HG03045 (cell line): ENCODE measurements around the gene PNMT.

Experiments
- ATAC-seq: cut with Tn5 transposase; IDR thresholded peaks from one replicate; pipeline ENCODE4 v1.9.1; 2021; ENCODE audit warnings: mild to moderate bottlenecking, moderate library complexity; ENCODE audit not compliant: unreplicated experiment

PNMT gene

DNA sequence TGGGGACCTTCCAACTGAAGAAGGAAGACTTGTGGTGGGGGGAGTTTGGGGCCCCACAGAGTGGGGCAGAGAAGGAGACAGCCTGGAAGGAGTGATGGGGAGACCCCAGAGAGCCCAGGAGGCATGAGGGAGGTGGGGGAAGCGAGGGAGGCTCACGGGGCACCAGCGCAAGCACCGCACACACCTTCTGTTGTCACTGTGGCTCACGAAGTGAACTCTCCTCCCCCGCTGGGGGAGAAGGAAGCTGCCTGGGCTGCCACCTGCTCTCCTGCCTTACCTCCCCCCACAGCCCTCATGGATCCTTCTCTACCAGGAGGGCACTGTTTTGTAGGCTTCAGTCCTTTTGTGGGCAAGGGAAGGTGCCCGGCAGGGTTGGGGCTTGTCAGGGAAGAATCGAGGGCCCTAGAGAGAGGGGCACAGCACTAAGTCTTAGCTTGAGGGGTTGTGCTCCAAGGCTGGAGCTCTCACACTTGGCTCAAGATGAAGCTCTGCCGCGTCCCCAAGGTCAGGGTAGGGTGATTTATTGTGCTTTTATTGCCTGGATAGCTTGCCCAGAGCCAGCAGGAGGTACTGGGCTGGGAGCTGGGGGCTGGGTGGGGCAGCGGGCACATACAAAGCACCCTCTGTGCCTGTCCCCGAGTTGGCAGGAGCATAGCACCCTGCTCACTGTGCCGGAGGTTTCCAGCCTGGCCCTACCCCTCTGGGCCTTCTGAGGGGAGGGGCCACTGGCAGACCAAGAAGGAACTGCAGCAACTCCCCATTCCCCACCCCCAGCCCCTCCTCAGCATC lies 35.9 kb upstream of the PNMT start:
- ATAC-seq = no peak

DNA sequence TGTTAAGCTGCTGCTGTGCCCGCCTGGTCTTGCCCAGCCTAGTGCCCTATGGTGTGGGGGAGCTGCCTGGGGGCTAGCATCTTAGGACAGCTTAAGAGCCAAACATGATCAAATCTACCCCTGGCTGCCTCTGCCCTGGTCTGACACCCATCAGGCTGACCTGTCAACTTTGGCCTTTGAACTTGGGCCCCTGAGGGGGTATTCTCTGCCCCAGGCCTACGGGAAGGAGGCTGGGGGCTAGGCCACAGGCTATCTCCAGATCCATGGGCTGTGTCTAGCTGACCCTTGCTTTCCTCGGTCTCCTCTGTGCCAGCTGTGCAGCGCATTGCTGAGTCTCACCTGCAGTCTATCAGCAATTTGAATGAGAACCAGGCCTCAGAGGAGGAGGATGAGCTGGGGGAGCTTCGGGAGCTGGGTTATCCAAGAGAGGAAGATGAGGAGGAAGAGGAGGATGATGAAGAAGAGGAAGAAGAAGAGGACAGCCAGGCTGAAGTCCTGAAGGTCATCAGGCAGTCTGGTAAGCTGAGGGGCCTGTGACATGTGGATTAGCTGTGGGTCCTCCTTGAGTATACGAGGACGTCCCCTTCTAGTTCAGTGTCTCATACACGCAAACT lies 34.6 kb upstream of the PNMT start:
- ATAC-seq = no peak

DNA sequence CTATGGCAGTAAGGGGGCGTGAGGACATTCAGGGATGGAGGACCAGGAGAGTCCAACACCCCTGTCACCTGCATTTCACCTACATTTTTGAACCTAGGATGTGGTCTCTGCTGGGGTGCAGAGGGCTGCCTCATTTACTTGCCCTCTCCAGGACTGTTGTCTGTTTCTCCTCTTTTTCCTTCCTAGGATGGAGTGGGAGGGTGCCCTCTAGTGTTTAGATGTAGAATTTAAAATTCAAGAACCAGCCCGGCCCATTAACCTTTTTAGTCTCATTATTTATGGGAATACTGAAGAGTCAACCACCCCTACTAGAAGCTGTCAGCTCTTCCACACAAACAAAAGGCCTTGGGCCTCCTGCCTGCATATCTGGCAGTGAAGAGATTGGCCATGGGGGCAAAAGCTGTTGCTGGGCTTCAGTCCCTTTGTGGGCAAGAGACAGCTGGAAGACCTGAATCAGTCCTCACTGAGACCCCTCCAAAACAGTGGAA lies 33.8 kb upstream of the PNMT start:
- ATAC-seq = no peak

DNA sequence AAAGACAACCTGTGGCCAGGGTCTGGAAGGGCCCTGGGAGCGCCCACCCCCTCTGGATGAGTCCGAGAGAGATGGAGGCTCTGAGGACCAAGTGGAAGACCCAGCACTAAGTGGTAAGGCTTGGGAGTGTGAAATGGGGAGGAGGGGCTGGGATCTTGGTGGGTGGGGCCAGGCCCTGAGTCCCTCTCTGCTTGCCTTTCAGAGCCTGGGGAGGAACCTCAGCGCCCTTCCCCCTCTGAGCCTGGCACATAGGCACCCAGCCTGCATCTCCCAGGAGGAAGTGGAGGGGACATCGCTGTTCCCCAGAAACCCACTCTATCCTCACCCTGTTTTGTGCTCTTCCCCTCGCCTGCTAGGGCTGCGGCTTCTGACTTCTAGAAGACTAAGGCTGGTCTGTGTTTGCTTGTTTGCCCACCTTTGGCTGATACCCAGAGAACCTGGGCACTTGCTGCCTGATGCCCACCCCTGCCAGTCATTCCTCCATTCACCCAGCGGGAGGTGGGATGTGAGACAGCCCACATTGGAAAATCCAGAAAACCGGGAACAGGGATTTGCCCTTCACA lies 32.6 kb upstream of the PNMT start:
- no peak for ATAC-seq

DNA sequence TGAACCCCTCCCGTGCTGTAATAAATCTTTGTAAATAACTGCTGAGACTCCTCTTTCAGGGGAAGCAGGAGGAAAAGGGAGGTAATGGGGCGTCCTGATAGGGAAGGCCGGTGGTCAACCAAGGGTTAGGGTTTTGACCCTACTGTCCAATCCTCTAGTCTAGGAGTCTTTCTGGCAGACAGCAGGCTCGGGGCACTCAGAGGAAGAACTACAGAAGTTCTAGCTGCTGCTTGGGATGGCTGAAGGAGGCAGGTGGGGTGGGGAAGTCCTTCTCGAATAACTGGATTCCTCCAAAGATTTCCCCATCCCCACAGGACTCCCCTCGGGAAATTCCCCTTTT lies 31.7 kb upstream of the PNMT start:
- peak; percentile 10 for ATAC-seq

DNA sequence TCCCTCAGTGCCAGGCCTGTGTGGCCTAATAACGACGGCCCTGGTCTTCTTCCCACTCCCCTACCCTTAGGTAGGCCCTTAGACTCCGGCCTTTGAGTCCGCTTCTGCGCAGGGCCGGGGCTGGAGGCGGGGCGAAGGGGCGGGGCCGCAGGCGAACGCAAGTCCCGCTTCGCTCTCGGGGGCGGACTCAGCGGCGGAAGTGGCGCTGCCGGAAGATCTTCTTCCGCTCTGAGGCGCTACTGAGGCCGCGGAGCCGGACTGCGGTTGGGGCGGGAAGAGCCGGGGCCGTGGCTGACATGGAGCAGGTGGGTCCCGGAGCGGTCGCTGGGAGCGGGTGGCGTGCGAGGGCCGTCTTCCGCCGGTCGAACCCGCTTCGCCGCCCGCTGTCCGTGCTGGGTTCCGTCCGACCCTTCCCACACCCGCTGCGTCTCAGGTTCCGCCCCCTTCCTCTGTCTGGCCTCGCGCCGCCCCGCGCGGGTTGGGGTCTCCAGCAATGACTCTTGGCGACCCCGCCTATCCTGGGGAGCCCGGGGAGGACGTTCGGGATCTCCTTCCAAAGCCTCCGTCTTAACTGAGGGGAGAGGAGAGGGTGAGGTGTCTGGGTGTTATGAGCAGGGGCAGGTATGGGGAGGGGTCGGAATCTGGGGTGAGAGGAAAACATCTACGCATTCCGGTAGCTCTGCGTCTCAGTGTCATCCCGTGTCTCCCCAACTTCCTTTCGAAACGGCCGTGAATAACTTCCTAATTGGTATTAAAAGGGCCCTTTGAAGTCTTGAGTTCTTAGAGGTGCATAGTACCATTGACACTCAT lies 31.1 kb upstream of the PNMT start, which contains the start of gene STARD3:
STARD3 (plus strand) TSS at position 218 of the 810 bp plus-strand sequence. CDS start 16,388 bp downstream, outside the sequence.
- ATAC-seq = peak; percentile 88

DNA sequence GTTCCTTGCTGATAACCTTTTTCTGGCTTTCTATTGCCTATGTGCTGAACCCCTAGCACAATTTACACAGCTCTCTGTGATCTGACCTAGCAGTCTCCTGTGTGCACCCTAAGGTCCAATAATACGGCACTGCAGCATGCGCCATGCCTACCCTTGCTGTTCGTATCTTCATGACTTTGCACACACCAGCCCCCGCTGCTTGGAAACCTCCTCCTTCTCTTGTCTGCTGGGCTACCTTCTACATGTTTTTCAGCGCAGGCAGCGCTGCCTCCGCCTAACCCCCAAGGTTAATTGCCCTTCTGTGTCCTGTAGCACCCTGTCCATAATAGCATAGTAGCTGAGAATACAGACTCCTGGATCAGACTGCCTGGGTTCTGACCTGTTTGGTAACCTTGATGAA lies 29.9 kb upstream of the PNMT start:
- no peak for ATAC-seq

DNA sequence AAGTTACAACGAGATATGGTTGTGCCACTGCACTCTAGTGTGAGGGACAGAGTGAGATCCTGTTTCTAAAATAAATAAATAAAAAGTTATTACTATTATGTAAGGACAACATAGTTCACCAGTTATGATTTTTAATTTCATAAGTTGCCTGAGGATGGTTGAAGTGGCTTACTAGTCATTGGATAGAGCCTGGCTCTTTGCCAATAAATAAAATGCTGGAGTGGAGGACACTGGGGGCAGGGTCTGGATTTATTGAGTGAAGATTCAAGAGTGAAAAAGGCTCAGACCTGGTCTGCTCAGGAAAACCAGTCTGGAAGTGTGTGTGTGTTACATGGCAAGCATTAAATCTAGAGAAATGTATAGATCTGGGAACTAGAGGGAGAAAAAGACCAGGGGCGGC lies 29.2 kb upstream of the PNMT start:
- ATAC-seq = no peak

DNA sequence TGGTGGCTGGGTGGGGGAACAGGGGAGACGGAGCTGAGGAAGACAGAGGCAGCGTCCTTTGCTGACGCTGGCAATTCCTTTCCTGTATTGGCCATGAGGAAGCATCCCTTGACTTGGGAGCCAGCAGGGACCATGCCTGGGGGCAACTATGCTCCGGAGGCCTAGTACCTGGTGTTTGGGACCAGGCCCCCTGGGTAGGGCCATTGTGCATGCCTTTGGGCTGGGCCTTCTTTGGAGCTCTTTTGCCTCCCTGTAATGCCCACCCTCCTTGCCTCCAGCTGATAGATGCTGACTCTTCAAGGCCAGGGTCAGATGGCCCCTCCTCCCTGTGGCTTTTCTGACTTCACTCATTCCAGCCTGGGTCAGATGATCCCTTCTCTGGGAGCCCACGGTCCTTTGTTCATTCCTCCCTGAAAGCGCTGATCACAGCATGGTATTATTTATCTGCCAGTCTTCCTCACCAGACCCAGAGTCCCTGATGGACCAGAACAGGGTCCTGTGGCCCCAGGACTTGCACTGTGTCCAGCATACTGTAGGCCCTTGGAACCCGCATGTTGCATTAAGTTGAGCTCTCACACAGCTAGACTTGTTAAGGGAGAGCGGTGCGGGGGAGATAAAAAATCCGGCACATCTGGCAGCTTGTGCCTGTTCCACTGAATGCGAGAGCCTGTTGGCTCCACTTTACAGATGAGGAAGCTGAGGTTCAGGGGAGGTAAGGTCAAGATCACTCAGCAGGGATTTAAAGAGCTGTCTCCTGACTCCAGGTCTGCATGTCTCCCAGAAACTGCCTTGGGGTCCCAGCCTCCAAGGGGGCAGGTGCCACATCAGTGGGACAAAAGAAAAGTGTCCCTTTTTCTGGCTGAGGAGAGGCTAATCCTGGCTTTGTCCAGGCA lies 28.4 kb upstream of the PNMT start:
- no peak for ATAC-seq

DNA sequence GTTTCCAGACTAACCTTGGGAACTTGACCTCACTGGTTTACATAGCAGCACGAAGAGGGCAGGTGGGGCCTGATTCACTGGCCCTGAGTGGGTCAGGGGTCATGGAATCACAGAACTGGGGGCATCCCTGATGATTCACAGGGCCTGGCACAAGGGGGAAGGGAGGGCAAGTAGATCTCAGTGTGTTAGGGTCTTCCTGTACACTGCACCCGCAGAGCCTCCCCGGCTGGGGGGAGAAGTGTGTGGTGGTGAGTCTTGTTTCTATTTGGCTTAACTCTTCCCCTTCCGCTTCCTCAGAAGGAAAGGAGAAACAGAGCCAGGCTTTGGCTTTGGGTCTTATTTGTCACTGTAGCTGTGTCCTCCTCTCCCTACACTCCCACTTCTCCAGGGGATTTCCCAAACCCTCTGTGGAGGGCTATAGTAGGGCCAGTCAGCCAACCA lies 27.6 kb upstream of the PNMT start:
- no peak for ATAC-seq

DNA sequence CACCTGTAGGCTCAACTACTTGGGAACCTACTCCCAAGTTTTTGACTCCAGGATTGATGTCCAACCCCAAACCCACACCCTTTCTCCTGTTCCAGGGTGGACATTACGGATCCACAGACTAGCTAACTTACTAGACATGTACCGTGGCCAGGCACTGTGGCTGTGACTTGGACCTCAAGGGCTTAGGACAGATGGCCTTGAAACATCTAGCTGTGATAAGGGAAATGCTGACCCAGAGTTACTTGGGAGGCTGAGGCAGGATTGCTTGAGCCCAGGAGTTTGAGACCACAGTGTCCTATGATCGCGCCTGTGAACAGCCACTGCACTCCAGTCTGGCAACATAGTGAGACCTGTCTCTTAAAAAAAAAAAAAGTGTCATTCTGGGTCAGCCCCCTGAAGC lies 27.2 kb upstream of the PNMT start:
- ATAC-seq = no peak

DNA sequence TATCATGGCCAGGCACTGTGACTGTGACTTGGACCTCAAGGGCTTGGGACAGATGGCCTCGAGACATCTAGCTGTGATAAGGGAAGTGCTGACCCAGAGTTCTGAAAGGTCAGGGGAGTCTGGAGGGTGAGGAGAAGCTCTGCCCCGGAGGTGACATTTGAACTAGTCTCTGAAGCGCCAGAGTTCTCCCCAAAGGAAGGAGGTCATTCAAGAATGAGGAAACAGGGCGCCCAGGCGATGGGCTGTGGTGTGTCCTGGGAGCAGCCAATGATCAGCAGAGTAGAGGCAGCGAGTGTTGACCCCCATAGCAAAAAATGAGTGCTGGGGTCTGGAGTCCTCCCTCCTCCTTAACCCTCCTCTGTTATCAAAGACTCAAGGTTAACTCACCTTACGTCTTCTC lies 26.4 kb upstream of the PNMT start:
- no peak for ATAC-seq

DNA sequence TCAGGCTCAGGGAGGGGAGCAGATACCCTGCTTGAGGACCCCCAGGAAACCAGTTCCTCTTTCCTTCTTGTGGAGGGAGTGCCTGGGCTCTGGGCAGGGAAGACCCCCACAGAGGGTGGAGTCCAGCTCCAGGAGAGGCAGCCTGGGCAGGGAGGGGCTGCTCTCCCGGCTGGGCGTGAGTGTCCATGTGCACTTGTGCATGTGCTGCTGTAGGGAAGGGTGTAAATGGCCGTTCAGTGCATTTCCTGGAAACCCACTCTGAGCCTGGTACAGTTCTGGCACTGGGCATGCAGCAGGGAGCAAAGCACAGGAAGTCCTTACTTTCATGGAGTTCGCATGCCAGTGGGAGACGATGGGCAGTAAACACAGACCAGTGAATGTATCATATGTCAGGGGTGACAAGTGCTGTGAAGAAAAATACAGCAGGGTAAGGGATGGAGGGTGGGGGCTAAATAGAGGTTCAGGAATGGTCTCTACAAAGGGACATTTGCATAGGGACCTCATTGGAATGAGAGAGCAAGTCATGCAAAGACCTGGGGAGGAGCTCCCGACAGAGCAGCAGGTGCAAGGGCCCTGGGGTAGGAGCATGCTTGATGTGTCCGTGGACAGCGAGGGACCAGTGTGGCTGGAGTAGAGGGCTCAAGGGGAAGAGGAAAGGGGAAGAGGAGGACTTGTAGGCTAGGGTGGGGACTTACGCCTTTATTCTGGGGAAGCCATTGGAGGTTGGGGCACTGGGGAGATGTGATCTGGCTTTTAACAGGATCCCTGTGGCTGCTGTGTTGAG lies 25.8 kb upstream of the PNMT start:
- ATAC-seq = no peak

DNA sequence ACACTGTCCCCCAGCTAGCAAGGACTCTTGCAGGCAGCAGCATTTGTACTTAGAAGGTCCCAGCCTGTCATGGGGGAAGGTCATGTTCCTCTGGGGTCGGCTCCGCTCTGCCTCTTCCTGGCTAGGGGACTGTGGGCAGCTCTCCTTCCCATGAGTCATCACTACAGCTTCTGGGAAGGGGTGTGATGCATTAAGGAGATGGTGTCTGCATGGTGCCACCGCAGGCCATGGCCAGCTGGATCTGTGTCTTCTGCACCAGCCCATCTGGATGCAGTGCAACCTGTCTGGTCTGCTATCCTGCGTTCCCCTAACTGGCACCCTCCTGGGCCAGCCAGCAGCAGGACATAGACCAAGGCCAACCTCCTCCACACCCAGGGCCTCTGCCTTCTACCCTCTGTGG lies 25.0 kb upstream of the PNMT start:
- no peak for ATAC-seq

DNA sequence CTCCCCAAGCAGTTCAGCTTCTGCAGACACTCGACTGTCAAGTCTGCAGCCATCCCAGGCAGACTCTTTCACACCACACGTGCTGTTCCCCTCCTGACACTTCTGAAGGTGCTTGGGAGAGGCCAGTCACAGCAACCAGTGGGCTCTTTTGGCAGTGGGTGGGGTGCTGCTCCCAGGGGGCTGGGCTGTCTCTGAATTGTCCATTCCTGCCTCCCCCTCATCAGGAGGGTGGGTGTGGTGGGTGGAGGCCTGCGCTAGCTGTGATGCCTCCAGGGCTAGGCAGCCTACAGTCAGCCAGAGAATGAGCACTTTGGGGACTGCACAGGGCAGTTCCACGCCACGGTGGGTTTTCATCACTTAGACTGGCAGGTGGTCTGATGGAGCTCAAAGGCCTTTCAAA lies 21.0 kb upstream of the PNMT start:
- ATAC-seq = no peak

DNA sequence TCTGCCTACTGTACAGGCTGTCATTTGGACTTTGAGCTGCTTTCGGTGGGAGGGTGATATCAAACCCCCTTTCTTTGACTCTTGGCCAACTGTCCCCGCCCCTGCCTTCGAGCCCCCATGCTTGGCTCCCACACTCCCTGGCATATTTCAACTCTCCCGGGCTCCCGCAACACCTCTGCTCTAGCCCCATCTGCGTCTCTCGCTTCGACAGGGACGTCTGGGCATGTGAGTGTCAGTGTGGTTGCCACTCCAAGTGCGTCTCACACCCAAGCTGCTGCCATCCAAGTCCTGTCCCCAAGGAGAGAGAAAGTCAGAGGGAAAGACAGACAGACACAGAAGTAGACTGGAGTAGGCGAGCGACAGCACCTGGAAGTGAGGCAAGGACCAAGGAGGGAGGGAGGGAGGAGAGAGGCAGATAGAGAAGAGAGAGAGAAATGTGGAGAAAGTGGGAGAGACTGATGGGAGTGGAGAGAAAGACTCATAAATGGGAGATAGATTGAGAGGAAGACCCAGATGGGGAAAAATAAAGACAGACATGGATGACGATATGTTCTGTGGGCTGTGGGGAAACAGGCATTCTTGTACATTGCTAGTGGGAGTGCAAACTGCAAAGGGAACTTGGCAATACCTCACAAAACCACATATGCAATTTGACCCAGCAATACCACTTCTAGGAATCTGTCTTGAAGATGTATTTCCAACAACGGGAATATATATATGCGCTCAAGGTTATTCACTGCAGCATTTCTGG lies 19.5 kb upstream of the PNMT start:
- ATAC-seq = no peak

DNA sequence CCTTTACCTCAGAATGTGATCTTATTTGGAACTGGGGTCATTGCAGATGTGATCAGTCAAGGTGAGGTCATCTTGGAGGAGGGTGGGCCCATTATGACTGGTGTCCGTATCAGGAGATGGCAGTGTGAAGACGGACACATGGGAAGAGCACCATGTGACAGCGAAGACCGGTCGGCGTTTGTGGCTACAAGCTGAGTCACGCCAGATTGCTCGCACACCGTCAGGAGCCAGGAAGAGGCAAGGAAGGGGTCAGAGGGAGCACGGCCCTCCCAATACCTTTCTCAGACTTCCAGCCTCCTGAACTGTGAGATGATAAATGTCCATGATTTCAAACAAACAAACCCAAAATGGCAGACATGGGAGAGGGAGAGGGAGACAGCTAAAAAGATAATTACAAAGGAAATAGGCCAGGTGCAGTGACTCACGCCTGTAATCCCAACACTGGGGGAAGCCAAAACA lies 18.1 kb upstream of the PNMT start:
- ATAC-seq = no peak

DNA sequence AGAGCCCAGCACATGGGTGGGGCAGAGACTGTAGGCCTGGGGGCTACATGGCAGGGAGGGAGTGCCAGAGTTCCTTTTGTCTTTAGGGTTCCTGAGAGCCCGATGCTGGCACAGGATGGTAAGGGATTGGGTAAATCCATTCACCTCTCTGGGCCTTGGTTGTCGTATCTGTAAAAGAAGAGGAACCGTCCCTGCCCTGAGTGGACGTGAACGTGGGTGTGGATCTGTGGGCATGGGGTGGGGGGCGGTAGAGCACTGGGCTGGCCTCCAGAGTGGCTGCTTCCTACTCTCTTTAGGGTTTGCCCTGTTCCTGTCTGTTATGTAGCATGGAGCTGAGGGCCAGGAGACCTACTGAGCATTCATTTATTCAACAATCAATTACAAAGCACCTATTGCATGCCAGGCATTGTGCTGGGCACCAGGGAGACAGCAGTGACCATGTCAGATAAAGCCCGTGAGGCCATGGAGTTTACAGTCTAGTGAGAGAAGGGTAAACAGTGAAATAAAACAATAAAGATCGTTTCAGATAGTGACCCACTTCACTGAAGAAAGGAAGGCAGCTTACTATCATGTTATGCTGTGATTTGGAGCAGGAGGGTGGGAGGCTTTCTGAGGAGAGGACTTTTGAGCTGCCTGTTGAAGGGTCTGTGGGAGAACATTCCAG lies 16.2 kb upstream of the PNMT start:
- ATAC-seq = no peak
